HepG2 (cell line): Measurements from ENCODE around the gene FCRL2. TPM values are rescaled to one million over a fixed set of nuclear protein-coding genes. Genes with fewer than 3 reads are reported as not detected.

Experiments
- polyA plus RNA-seq, 8 experiments: library from polyadenylated mRNA; depleted of rRNA in 3 of 8; stranded (reverse) in 7 of 8; unstranded in 1 of 8; fragments of >200 nt; fragmentation: Illumina TruSeq in 4 of 8; extraction: Trizol in 4 of 8; gene quantifications; 2 replicates each; pipeline versions ENCODE4 v1.2.1 to v1.2.3, GENCODE V29; 2011 to 2016; ENCODE audit warnings: low read depth in 4 of 8, missing spikeins in 1 of 8, mixed read lengths in 1 of 8; ENCODE audit not compliant: insufficient read depth in 1 of 8
- total RNA-seq, 5 experiments: library from RNA; depleted of rRNA; stranded (reverse); fragments of >200 nt; fragmentation: Illumina TruSeq; extraction: Trizol; gene quantifications; 2 replicates each; pipeline ENCODE4 v1.2.3, GENCODE V29; 2016; ENCODE audit warnings: low read depth in 1 of 5

Gene FCRL2
- total and polyA plus RNA-seq, 2 of the 13 experiments (the other 11 are each of a cell fraction or from before 2014, with no cell fraction given) = not detected

Other genes starting within 250 kb of the FCRL2 start
- not detected in 2 replicates for gene FCRL5, start 224.6 kb downstream of the FCRL2 start, total RNA-seq (2016; rRNA removed; fragmentation: Illumina TruSeq; extraction: Trizol)
- not detected in 2 replicates for gene FCRL5, start 224.6 kb downstream of the FCRL2 start, polyA plus RNA-seq (2011; rRNA removed)
- not detected in 2 replicates for gene FCRL4, start 179.0 kb downstream of the FCRL2 start, total RNA-seq (2016; rRNA removed; fragmentation: Illumina TruSeq; extraction: Trizol)
- gene FCRL4, start 179.0 kb downstream of the FCRL2 start, polyA plus RNA-seq (2011; rRNA removed) = not detected in 2 replicates
- gene FCRL3, start 76.4 kb downstream of the FCRL2 start, total RNA-seq (2016; rRNA removed; fragmentation: Illumina TruSeq; extraction: Trizol) = not detected in 2 replicates
- not detected in 2 replicates for gene FCRL3, start 76.4 kb downstream of the FCRL2 start, polyA plus RNA-seq (2011; rRNA removed)
- not detected in 2 replicates for gene FCRL1, start 43.0 kb upstream of the FCRL2 start, total RNA-seq (2016; rRNA removed; fragmentation: Illumina TruSeq; extraction: Trizol)
- gene FCRL1, start 43.0 kb upstream of the FCRL2 start, polyA plus RNA-seq (2011; rRNA removed) = not detected in 2 replicates
- gene CD5L, start 64.7 kb upstream of the FCRL2 start, total RNA-seq (2016; rRNA removed; fragmentation: Illumina TruSeq; extraction: Trizol) = not detected in 2 replicates
- not detected in 2 replicates for gene CD5L, start 64.7 kb upstream of the FCRL2 start, polyA plus RNA-seq (2011; rRNA removed)
- 0.02 TPM in 1 of 2 replicates, not detected in the other for gene KIRREL1, start 216.5 kb upstream of the FCRL2 start, total RNA-seq (2016; rRNA removed; fragmentation: Illumina TruSeq; extraction: Trizol)
- 0.01 and 0.03 TPM in 2 replicates for gene KIRREL1, start 216.5 kb upstream of the FCRL2 start, polyA plus RNA-seq (2011; rRNA removed)